ENCODE results near the gene AQP12B.

The AQP12B gene

DNA sequence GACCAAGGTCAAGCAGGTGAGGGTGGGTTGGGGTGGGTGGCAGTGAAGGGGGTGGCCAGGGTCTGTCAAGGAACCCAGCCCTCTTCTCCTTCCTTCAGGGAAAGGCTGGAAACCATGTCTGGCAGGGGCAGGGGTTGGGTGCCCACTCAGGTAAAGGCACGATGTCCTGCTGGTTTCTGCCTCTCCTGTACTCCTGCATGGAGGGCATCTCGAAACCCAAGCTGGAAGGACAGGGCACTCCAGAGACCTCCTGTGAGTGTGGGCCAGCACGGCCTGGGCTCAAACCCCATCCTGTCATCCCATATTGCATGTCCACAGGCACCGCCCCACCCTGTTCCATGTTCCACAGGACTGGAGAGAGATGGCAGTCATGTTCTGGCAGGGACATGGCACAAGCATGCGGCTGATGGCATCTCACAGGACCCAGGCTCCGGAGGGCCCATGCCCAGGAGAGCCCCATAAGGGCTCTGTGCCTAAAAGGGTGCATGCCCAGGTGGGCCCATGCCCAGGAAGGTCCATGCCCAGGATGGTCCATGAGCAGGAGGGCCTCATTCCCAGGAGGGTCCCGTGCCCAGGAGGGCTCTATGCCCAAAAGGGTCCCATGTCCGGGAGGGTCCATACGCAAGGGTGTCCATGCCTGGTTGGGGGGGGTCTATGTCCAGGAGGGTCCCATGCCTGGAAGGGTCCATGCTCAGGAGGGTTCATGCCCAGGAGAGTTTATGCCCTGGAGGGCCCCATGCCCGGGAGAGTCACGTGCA is 51.0 kb downstream of the AQP12B start:
- DNase-seq: no peak

DNA sequence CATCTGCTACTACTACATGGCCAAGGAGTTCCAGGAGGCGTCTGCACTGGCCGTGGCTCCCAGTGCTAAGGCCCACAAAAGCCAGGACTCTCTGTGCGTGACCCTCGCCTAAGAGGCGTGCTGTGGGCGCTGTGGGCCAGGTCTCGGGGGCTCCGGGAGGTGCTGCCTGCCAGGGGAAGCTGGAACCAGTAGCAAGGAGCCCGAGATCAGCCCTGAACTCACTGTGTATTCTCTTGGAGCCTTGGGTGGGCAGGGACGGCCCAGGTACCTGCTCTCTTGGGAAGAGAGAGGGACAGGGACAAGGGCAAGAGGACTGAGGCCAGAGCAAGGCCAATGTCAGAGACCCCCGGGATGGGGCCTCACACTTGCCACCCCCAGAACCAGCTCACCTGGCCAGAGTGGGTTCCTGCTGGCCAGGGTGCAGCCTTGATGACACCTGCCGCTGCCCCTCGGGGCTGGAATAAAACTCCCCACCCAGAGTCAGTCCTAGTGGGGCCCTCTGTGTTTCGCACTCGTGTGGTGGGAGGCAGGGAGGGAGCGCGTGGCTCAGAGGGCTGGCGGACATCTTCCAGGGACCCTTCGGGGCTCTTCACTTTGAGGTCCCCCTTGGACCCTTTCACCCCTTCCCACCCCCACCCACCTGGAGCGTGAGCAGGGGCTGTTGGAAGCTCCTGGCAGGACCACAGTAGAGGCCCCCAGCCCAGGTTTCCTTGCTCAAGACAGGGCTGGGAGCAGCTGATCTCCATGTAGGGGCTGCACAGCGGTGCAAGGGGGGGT is 51.7 kb downstream of the AQP12B start:
- DNase-seq: no peak

DNA sequence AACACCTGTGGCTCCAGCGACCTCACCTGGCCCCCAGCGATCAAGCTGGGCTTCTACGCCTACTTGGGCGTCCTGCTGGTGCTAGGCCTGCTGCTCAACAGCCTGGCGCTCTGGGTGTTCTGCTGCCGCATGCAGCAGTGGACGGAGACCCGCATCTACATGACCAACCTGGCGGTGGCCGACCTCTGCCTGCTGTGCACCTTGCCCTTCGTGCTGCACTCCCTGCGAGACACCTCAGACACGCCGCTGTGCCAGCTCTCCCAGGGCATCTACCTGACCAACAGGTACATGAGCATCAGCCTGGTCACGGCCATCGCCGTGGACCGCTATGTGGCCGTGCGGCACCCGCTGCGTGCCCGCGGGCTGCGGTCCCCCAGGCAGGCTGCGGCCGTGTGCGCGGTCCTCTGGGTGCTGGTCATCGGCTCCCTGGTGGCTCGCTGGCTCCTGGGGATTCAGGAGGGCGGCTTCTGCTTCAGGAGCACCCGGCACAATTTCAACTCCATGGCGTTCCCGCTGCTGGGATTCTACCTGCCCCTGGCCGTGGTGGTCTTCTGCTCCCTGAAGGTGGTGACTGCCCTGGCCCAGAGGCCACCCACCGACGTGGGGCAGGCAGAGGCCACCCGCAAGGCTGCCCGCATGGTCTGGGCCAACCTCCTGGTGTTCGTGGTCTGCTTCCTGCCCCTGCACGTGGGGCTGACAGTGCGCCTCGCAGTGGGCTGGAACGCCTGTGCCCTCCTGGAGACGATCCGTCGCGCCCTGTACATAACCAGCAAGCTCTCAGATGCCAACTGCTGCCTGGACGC is 52.5 kb downstream of the AQP12B start:
- DNase-seq: no peak

DNA sequence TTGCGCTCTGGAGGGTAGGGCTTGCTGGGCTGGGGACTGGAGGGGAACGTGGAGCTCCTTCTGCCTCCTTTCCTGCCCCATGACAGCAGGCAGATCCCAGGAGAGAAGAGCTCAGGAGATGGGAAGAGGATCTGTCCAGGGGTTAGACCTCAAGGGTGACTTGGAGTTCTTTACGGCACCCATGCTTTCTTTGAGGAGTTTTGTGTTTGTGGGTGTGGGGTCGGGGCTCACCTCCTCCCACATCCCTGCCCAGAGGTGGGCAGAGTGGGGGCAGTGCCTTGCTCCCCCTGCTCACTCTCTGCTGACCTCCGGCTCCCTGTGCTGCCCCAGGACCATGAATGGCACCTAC is 53.1 kb downstream of the AQP12B start:
- no peak for DNase-seq

DNA sequence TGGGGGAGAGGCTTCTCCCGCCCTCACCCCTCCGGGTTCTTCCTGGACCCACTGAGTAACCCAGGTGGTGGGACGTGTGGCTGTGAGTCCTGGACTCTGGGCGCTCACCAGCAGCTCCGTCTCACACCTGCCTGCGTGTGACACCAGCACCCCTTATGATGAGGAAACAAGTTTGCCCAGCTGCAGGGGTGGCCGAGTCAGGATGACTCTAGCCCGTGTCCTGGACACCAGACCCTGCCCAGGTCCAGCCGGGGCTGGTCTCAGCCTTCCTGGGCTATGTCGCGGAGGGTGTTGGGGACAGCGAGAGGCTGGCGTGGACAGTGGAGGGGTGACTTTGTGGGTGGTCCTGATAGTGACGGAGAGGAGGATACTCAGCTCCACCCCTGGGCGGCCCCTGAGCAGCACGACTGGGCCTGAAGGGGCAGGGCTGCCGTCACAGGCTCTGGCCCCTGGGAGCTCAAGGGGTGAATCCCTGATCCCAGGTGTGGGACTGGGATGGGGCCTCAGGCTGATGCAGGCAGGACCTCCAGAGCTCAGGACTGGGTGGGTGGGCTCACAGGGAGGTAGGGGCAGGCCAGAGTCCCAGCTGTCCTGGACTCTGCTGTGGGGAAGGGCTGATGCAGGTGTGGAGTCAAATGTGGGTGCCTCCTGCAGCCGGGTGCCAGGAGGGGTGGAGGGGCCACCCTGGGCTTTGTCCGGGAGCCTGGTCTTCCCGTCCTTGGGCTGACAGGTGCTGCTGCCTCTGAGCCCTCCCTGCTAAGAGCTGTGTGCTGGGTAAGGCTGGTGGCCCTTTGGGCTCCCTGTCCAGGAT is 53.7 kb downstream of the AQP12B start:
- peak; percentile 12 for DNase-seq

DNA sequence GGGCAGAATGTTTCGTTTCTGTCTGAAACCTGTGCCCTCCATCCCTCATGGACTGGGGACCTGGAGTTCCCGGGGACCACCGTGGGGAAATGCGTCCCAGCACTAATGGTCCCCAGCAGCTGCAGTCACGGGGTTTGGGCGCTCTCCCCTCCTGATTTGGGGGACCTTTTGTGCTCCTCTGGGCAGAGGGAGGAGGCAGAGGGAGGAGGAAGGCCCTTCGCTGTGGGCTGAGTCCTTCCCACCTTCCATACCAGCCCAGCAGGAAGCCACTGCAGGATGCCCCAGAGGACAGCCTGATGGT is 54.2 kb downstream of the AQP12B start:
- DNase-seq: no peak

DNA sequence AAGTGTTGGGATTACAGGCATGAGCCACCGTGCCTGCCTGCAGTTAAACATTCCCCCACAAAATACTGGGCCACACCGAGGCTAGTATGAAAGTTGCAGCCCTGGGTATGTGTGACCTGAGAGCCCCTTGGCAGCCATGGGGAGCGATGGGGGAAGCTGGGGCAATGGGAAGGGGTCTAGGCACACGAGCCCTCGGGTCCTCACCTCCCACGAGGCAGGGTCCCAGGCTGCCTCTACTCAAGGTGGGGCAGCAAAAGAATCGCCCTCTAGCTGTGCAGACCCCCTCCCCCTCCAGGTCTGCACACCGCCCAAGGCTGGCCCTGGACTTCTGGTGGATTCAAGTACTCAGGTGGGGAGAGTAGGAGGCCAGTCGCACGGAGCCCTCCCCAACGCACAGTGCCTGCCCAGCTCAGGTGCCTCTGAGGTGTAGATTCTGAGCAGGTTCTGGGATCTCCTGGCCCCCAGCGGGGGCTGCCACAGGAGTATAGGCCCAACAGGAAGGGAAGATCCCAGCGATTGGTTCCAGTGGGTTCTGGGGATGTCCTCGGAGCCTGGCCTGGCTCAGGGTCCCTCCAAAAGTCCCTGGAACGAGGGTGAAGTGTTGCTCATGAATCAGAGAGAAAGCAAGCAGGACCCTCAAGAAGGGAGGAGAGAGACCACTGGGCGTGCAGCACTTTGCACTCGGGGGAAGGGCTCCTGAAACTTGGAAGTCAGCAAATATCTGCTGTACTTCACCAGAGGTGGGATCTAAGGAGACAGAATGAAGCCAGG is 54.8 kb downstream of the AQP12B start:
- peak; percentile 12 for DNase-seq

DNA sequence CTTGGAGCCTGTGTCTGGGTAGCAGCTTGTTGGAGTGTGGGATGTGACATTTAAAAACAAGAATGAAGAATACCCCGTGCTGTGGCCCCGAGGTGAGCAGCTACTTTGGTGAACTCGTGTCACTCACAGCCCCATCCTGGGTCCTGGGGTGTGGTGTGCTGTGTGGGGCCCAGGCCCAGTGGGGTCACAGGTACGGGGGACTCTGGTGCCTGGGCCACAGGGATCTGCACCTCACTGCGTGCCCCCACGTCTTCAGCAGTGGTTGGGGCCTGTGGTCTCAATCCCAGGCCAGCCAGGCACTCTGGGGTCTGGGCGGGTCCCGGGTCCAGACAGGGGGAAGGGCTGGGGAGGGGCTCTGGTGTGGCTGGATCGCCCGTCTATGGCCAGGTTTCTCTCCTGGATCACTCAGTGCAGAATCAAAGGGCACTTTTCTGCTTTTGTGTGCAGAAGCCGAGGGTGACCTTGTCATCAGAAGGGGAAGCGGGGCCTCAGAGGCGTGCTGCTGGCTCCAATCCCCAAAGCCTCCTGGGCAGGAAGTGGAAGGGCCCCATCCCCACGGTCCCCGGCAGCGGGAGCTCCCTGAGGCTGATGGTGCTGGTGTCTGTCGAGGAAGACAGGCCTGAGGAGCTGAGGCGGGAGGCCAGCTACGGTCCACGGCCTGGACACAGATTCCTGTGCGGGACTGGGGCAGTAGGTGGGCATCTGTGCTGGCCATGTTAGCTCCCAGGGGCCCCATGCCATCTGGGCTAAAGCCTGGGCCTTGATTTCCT is 56.0 kb downstream of the AQP12B start:
- DNase-seq: peak; percentile 21

Data from activated CD8-positive, alpha-beta memory T cell treated with anti-CD3 and anti-CD28 coated beads, Interleukin-2, amount 50 U/mL, for 4 hours (primary cell).